SIG-M5 treated with dmso at 0.1 percent for 504 hours (cell line): ENCODE data around the gene SLC9A9.

Experiments
- DNase-seq: peaks from one replicate; lab custom pipeline; 2025; ENCODE audit not compliant: unreplicated experiment; lab: John Stamatoyannopoulos, UW

SLC9A9 gene

DNA sequence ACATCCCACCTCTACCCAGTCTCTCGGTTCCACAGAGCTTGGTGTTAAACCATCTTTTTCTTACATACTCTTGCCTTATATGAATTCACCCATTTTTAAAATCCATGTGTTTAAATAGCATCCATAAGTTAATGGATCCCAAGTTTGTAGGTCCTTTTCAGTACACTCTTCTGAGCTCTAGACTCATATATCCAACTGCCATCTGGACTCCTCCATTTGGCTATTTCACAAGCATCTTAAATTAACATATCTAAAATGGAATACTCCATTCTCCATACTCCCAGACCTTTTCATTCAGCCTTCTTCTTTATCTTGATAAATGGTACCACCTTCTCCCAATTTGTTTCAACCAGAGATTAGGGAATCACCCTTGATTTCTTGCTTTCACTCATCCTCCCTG lies 615.3 kb downstream of the SLC9A9 start:
- DNase-seq: no peak

DNA sequence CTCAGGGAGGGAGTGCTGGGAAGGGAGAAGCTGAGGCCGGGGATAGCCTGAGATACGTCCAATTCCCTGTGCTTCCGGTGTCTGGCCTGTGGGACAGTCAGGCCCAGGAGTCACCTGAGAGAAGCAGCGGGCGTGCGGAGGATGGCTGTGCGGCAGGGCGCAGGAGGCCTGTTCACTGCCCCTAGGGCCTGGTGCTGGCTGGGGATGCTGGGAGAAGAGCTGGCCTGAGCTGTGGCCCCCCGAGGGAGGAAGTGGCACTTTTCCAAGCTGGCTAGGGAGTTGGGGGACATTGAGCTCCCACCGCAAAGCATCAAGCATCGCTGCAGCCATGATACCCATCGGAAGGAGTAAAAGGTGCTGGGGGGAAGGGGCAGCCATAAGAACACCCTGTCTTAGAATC lies 619.9 kb downstream of the SLC9A9 start:
- DNase-seq: no peak

DNA sequence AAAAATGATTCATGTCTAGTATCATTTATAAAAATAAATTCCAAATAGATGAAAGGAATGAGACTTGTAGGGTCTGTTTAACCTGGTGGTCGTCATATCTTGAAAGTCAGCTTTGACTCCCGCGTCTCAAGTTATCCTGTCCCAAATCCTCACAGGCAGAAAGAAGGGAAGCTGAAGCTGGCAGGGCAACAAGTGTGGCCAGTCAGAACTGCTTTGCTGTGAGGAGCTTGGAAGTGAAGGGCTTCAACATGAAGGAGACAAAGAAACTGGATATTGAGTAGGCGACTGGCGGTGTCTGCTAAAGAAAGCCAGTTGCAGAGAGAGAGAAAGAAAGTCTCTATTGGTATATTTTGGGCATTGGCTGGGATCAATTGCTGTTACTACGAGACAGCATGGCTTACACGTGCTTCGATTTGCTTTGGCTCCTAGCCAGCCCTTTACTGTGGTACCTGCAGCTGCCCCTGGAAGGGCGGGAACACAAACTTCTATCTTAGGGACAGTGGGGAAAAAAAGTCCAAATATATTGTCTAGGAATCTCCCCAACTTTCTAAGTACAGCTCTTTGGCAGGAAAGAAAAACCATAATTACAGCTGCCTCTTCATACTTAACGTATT lies 621.5 kb downstream of the SLC9A9 start:
- DNase-seq: no peak

DNA sequence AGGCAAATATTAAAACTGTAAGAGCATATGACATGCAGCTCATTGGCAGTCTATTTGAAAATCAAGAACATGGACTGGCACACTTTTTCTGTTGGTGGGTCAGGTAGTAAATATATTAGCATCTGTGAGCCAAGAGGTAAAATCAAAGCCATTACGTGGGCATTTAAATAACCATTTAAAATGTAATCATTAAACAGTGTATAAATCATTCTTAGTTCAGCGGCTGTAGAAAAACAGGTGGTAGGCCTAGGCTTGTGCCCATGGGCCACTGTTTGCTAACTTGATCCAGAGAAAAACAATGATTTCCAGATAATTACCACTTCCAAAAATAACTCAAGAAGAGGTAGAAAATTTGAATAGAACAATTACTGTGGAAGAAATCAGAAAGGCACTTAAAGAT lies 623.6 kb downstream of the SLC9A9 start:
- no peak for DNase-seq

DNA sequence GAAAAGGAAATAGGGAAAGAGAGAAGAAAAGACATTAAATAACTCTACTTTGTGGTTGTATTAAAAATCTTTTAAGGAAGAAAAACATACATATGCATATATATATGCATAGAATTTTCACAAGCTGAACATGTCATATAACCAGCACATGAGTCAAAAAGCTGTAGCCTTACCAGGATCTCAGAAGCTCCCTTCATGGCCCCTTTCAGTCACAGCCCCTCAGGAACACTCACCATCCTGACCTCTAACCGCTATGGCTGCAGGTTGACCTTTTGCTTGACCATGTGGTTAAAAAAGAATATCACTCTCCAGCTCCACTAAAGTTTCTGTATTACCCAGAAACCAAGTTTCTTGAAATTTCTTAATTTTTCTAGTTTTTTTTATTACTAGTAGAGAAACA lies 625.3 kb downstream of the SLC9A9 start:
- DNase-seq: no peak

DNA sequence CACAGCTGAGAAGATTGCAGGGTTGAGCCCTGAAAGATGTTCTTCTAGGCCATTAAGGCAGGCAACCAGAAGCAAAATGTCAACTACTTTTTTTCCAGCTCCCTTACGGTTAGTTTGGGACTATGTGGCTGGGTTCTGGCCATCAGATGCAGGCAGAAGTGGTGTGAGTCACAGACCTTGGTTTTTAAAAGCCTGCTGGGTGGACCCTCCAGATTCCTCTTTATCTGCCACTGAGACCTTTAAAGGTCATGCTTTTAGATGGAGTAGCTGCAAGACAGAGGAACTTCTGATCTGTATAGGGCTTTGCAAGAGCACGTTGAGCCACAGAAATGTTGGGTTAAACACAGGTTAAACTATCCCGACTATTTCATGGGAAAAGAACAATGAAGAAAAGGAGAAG lies 625.8 kb downstream of the SLC9A9 start:
- no peak for DNase-seq

DNA sequence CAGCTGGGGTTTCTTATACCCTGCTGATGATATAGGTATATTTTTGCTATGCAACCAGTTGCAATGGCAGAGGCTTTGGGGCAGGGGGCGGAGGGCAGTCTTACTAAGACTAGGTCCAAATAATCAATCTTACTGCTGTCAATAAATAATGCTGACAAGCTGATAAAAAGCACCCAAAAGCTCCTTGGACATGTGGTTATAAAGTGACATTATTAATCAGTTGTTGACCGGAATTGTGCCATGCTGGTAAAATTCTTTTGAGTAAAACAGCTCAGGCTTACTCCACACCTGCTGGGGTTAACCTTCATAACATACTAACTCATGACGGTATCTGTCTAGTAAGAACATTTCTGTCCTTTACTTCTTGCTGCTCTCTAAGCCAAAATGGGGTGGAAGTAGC lies 626.8 kb downstream of the SLC9A9 start:
- DNase-seq: no peak

DNA sequence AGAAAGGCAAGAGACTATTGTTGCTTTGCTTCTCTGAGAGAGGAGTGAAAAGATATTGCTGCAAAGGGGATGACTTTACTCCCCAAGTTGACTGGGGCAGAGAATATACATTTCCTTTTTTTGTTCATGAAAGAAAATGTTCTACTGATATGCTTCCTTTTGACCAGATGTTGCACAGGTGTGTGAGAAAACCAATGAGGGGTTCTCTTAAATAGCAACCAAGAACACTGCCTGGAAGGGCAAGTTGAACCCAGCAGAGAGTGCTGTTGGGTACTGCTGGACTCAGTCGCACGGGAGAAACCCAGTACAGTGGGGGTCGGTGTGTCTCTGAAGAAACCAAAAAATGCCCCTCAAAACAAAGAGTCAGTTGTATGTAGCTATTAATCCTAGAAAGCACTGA lies 627.5 kb downstream of the SLC9A9 start:
- DNase-seq: no peak

DNA sequence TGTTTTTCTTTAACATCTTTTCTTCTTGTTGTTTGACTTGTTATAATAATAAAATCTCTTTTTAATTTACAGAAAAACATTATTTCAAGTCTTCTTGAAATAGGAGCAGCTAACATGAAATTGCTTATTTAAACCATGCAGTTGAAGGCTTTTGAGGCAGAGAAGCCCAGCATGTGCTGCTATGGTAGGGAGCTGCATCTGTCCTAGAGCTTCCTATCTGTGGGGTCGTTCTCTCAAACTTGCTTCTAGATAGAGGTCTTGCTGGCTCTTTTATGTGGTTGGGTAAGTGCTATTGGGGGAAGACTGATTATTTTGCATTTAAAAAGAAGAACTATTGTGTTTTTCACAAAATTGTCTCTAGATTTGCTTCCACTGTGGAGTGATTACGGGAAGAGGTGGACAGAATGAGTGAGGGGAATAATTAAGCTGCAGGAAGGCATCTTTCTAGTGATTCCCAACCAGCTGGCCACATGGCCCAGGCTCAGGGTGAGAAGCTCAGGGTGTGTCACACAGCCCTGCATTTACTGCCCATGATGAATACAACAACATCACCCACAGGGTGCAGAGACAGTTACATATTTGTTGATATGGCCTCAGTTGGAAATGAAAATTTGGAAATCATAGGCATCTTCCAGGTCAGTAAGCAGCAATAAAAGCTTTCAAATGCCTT lies 630.0 kb downstream of the SLC9A9 start:
- DNase-seq: no peak

DNA sequence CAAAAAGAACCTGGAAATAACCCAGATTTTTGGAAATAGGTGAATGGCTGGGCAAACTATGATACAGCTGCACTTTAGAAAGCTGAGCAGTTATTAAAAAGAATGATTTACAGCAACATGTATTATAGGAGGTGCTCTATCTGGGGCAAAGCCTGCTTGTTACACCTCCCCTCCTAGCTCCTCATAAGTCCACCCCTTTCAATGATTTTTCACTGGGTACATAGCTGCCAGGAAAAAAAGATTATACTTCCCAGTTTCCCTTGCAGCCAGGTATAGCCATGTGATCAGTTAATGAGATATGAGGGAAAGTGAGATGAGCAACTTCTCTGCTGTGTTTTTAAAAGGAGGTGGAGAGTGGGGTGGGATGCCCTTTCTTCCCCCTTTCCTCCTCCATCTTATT lies 631.0 kb downstream of the SLC9A9 start:
- no peak for DNase-seq

DNA sequence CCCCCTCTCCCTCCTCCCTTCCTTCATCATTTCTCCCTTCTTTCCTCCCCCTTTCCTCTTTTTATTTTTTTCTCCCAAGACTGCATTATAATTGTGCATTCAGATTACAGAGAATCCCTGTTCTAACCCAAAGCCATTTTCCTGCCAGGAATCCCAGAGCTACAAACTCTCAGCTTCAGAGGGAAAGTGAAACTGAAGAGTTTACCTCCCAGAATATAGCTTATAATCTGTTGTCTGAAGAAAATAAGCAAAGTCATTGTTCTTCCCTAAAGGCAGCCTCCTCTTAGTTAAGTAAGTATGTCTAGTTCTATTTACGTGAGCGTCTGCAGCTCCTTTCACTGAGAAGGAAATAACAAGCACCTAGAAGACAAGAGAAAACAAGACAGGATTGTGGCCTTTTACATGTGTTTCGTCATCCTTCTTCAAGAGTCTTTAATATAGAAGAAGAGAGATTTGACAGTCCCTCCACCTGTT lies 631.5 kb downstream of the SLC9A9 start:
- DNase-seq: peak; percentile 15
